SK-MEL-5 (cell line): ENCODE results near the gene GDPD3. TPM values are rescaled to one million over a fixed set of nuclear protein-coding genes. Genes with fewer than 3 reads are reported as not detected.

Source experiments
- DNase-seq: peaks from one replicate; pipeline ENCODE4 v3.0.0-alpha.2; 2016; ENCODE audit warnings: low read depth, low spot score
- in situ Hi-C: cut with HindIII; loops from 2 replicates; pipeline ENCODE4 v1.10.0; 2016; ENCODE audit warnings: low sequenced_read_pairs, high pct_unique_total_duplicates, low pct_unique_long_range_greater_than_20kb
- total RNA-seq: library from RNA; depleted of rRNA; stranded (reverse); fragments of >200 nt; shearing (Covaris generic); gene quantifications from 2 replicates; pipeline ENCODE4 v1.2.3, GENCODE V29; 2014

Gene GDPD3
- total RNA-seq, 1 experiment from 2014 or later = 0.34 TPM

- in situ Hi-C loops = no loop called here
- no peak for DNase-seq
These were observed 2.7 kb downstream of the GDPD3 start for GRCh38 chr16:30110661-30111060.

DNA sequence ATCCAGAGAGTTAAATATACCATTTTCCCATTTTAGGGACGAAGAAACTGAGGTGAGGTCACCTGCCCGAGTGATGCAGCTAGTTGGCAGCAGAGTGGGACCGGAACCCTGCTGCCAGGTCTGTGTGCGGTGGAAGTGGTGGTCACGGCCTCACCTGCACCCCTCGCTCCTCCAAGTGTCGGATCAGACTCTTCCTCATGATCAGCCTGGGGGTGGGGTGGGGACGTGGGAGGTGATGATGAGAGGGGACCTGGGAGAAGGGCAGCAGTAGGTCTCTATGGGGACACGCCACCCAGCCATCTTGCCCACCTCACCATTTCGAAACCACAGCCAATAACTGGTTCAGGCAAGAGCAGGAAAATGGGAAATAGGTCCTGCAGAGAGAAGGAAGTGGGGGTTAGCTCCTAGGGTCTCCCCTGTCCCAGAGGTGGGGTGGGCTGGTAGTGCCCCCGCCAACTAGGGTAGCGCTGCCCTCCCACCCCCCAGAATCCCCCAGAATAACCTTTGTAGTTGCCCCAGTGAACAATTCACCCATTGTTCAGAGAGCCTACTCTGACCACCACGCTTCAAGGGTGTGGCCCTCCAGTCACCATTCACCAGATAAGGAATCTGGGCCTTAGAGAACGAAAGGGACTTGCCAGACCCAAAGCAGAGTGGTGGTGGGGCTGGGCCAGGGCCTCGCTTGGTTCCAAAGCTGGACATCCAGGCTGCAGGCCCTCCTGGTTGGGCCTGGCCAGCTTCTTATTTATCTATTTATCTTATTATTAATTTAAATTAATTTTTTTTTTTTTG is 5.1 kb downstream of the GDPD3 start:
- in situ Hi-C loops = no loop called here

DNA sequence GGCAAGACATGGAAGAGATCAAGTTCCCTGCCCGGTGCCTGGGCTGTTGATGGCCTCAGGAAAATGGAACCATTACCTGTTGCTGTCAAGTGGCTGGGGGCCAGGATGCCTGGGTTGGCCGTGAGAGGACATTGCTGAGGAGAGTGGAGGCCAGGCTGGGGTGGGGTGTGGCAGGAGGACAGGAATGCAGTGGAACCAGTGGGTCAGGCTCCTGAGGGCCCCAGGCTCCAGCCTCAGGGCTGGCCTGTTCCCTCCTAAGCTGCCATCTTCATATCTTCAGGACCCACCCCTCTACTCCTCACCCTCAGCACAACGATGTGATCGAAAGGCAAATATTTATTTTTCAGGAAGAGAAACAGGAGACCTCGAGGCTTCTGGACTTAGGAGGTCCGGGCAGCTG is 8.8 kb downstream of the GDPD3 start:
- in situ Hi-C loops = no loop called here

More for the DNA sequence above, 5.1 kb downstream of the GDPD3 start:
- no peak for DNase-seq

GRCh38 chr16:30104090-30104489 is 9.2 kb downstream of the GDPD3 start:
- in situ Hi-C loops = no loop called here
- no peak for DNase-seq

More for the DNA sequence above, 8.8 kb downstream of the GDPD3 start:
- no peak for DNase-seq

DNA sequence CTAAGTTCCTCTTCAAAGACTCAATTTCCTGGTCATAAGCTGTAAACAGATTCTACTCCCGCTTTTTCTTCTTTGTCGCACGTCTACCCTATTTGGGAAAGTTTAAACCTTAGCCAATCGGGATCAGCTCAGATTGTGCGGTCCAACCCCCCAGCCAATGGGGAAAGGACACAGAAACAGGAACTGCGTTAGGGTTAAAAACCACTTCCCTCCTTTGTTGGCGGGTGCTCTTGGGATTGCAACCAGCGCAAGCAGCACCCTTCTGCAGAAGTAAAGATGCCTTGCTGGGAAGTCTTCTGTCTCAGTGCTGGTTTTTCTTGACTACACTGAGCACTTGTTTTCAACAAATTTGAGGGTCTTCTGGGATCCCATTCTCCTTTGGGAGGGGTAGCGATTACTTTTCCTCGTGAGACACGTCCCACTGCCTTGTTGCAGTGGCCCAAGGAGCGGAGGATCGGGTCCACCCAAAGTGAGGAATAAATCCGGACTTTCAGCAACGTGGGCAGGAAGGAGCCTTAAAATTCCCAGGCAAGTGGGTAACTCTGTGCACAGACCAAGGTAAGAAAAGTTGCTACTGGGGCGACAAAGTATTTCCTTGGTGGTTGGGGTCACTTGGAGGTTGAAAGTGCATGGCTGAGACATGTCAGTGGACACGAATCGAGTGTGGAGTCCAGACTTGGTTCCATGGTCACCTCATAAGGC is 16.3 kb downstream of the GDPD3 start:
- DNase-seq = no peak
- in situ Hi-C loops = no loop called here

DNA sequence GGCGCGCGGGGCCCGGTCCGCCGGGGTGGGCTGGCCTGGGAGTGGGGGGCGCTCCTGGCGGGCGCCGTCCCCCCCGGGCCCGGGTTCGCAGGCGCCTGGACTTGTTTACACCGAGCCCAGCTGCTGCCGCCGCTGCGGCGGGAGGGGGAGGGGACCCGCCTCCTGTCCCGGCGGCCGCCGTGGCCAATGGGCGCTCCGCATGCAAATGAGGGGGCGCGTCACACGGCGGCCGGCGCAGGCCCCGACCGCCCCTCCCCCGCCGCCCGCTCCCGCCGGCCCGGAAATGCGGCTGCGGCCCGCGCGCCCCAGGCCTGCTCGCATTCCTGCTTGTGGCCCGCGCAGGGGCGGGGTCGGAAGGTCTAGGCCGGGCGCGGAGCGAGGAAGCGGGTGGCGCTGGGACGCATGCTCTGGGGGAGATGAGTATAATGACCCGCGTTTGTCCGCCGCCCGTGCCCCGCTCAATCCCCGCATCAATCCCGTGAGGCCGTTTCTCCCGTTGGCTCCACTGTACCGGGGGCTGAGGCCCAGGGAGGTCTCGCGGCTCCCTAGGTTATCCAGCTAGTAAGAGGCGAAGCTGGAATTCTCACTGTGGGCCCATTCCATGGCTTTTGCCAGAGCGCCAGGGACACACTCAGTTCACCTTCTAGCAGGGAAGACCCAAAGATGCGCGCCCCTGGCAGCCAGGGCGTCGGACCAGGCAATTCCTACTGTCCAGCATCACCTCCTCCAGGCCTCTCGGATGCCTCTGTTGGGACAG is 17.1 kb downstream of the GDPD3 start, which contains the start of gene YPEL3:
Gene YPEL3 (minus strand): TSS at position 109 of the 757 bp plus-strand sequence. CDS start 731 bp downstream, outside the sequence.
- no peak for DNase-seq
- in situ Hi-C loops = no loop called here

DNA sequence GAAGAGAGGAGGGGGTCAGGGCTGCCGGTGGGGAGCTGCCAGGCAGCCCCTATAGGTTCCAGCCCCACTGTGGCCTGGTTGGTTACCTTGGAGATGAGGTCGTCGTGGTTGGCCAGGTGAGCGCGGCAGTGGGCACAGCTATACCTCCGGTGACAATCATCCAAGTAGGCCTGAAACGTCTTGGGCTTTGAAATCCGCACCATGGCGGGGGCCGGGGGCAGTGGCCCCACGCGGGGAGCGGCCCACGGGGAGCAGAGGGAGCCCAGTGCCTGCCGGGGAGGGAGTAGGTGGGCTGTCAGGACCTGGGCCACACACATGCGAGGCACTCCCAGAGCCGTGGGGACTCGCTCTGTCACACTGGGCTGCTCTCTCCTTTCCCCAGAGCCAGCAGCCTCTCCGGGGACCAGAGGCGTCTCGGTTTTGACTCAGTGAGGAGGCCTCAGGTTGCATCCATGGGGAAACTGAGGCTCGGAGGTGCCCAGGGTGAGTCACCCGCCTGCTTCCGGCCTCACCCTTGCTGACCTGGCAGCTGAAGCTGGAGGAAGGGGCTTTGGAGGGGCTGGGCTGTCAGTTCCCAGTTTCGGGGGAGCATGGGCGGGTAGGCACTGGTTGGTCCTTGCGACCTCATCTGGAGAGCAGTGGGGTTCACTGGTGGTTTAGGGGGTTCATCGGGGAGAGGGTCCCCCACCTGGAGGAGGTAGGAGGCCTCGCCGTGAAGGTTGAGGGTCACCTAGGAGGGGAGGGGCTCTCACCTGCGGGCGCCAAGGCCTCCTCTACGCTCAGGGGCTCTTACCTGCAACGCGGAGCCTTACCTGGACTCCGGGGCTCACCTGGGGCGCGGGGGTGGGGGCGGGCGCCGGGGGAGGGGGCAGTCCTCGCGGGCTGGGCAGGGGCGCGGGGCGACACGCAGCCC is 17.9 kb downstream of the GDPD3 start:
- in situ Hi-C loops = no loop called here
- no peak for DNase-seq

DNA sequence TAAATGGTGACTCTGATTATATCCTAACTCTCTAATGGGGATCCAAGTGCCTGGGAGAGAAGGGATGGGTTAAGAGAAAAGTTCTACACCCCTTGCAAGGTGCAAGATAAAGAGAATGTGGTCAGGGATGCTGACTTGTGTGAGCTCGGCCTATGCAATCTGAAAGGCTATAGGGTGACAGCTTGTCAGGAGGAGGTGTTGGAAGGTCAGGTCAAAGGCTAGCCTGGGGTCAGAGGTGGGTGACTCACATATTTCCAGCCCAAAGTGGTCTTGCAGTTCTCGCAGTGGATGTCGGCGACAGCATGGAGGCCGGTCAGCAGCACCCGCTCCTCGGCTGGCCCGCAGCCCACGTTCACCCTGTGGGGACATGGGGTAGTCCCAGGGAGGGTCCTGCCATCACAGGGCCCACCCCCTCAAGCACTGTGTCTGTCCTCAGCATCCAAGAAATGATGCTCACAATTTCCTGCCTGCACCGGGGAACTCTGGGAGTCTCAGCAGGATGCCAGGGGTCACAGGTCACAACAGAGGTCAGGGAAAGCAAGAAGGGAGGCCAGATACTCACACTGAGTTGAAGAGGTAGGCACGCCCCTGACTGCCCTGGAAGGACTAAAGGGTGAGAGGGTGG is 18.7 kb downstream of the GDPD3 start:
- no peak for DNase-seq
- in situ Hi-C loops = no loop called here

- in situ Hi-C loops = no loop called here
- peak; percentile 92 for DNase-seq
These were observed 20.8 kb downstream of the GDPD3 start for GRCh38 chr16:30092373-30093010.

- in situ Hi-C loops = no loop called here
- DNase-seq = peak; percentile 89
These were observed 21.6 kb downstream of the GDPD3 start, which contains the start of gene TBX6 for GRCh38 chr16:30091474-30092372. Gene TBX6 (minus strand): TSS chr16:30091924. CDS start chr16:30091193, 731 bp downstream.

GRCh38 chr16:30090610-30091331 is 22.6 kb downstream of the GDPD3 start:
- no peak for DNase-seq
- in situ Hi-C loops = no loop called here

DNA sequence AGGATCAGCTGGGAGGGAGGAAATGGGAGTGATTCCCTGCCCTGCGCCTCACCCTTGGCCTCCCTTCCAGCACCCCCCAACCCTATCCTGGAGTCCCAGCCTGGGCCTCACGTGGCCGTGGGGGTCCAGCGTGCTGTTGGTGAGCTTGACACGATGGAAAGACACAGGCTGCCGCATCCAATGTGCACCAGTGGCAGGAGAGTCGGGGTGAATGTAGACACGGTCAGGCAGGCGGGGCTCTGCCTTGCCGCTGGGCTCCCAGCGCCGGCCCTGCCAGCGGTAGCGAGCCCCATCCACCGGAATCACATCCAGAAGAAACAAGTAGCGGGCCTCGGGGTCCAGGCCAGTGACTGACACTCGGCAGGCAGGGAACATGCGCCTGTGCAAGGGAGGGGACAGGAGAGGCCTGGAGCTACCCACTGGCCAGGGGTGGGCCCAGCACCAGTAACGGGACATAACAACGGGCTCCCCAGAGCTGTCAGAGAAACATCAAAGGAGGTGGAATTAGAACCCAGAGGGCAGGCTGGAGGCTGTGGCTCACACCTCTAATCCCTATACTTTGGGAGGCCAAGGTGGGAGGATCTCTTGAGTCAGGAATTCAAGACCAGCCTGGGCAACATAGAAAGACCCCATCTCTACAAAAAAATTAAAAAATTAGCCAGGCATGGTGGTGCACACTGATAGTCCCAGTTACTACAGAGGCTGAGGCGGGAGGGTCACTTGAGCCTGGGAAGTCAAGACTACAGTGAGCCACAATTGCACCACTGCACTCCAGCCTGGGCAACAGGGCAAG is 24.3 kb downstream of the GDPD3 start:
- in situ Hi-C loops = no loop called here
- no peak for DNase-seq

DNA sequence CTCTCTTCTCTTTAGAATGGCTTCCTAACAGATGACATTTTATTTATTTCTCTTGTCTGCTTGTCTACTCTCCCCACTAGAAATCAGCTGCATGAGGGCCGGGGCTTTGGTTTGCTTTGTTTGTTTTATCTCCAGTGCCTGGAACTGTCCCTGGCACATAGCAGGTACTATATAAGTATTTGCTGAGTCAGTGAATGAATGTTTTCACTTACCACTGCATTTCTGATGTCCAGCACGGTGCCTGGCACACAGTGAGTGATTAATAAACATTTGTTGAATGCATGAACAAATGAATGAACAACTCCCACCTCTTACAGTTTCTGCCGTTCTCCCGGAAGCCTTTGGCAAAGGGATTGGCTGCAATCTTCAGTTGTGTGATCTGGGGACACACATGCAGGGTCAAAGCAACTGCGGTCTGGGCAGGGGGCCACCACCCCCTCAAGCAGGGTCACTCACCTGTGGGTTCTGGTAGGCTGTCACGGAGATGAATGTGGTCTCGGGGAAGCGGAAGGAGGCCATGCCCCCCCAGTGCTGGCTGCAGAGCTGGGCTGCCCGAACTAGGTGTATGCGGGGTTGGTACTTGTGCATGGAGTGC is 25.0 kb downstream of the GDPD3 start:
- DNase-seq = no peak
- in situ Hi-C loops = no loop called here
